Islet precursor cell (in vitro differentiated cells): ENCODE results near the gene ALDH3B1.

Source experiments
- DNase-seq: peaks from one replicate; pipeline ENCODE4 v3.0.0-alpha.2; 2018

Gene ALDH3B1

GRCh38 chr11:68047437-68048290 lies 37.5 kb downstream of the ALDH3B1 start:
- DNase-seq, result no peak

GRCh38 chr11:68048681-68049508 lies 38.8 kb downstream of the ALDH3B1 start:
- DNase-seq, result no peak

DNA sequence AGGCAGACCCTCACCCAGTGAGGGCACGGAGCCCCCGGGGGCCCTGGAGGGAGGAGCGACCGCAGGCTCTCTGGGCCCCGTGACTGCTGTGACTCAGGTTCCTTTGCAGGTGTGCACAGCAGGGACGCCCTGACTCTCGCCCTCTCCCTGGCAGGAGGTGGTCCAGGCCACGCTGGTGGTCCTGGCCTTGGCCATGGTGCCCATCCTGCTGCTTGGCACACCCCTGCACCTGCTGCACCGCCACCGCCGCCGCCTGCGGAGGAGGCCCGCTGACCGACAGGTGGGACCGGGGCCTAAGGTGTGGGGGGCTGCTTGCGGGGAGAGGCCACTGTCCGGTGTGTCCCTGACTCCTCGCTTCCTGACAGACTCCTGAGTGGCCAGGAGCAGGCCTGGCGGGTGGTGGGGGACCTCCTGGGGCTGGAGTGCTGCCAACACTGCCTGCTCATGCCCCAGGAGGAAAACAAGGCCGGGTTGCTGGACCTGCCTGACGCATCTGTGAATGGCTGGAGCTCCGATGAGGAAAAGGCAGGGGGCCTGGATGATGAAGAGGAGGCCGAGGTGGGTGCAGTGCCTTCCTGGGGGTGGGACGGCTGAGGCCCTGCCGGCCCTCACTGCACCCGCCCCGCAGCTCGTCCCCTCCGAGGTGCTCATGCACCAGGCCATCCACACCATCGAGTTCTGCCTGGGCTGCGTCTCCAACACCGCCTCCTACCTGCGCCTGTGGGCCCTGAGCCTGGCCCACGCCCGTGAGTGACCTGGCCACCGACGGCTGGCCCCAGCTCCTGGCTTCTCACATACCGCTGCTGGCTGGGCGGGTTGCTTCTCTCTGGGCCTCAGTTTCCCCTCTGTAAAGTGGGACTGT lies 39.6 kb downstream of the ALDH3B1 start:
- peak; percentile 52 for DNase-seq

GRCh38 chr11:68050371-68050841 lies 40.3 kb downstream of the ALDH3B1 start:
- peak; percentile 55 for DNase-seq

GRCh38 chr11:68051191-68052136 lies 41.3 kb downstream of the ALDH3B1 start:
- peak; percentile 63 for DNase-seq

- no peak for DNase-seq
These were observed 42.2 kb downstream of the ALDH3B1 start for GRCh38 chr11:68052137-68052873.

DNA sequence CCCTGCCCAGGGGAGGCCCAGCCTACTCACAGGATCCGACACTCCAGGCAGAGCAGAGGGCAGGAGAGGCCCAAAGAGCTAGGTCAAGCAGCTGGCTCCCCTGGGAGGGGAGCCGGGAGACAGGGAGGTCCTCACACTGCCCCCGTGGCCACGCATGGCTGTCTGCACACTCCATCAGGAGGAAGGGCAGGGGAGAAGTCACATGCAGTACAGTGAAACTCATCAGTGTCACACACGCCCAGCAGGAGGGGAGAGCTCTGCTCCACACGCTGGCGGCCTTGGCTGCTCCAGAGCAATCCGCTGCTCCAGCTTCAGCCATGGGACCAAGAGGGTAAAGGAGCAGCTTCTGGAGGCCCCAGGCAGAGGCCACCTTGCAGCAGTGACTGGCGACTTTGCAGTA lies 43.0 kb downstream of the ALDH3B1 start:
- DNase-seq, result peak; percentile 57

- DNase-seq, result no peak
These were observed 44.1 kb downstream of the ALDH3B1 start for GRCh38 chr11:68053981-68054812.

DNA sequence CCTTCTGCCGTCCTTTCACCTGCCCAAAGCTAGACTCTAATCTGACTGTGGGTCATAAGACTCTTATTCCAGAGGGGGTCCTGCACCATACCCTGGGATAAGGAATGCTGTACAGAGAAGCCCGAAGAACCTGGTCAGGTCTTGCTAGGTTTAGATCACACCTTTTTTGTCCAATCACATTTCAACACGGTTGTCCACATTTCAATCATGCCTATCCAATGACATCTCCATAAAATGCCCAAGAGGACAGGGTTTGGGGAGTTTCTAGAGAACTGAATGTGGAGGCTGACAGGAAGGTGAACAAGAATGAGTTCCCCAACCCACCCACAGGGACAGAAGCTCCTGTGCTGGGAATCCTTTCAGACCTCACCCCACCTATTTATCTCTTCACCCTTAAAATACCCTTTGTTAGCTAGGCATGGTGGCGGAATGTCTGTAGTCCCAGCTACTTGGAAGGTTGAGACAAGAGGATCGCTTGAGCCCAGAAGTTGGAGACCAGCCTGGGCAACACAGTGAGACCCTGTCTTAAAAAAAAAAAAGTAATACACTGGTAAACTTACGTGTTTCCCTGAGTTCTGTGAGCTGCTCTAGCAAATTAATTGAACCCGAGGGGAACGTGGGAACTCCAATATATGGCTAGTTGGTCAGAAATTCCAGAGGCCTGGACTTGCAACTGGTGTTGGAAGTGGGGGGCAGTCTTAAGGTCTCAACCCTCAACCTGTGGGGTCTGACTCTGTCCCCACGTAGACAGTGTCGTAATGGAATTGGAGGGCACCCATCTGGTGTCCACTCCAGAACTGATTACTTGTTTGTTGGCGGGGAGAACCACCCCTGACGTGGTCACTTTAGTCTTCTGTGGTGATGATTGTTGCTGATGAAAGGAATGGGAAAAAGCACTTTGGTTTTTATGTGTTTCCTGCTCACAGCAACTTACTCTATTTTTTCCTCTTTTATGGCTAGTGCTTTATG lies 46.5 kb downstream of the ALDH3B1 start:
- no peak for DNase-seq

GRCh38 chr11:68057807-68058206 lies 47.7 kb downstream of the ALDH3B1 start:
- no peak for DNase-seq

GRCh38 chr11:68061508-68061907 lies 51.4 kb downstream of the ALDH3B1 start:
- DNase-seq, result no peak

DNA sequence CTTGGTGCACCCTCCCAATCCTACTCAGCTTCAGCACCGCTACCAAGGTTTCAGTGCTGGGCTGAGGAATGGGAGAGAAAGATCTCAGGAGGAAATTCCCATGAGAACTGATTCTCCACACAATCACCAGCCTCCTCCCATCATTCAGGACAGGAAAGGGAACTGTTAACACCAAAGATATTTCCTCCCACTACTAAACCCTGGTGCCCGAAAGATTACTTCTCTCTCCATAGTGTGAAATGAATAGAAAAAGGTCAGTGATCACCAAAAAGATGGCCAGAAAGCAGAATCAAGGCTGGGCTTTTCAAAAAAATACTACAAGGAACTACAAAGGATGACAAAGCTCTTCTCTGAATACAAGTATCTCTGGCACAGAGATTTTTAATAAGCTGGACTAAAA lies 54.8 kb downstream of the ALDH3B1 start:
- no peak for DNase-seq

- DNase-seq, result no peak
These were observed 55.7 kb downstream of the ALDH3B1 start for GRCh38 chr11:68065841-68066240.

DNA sequence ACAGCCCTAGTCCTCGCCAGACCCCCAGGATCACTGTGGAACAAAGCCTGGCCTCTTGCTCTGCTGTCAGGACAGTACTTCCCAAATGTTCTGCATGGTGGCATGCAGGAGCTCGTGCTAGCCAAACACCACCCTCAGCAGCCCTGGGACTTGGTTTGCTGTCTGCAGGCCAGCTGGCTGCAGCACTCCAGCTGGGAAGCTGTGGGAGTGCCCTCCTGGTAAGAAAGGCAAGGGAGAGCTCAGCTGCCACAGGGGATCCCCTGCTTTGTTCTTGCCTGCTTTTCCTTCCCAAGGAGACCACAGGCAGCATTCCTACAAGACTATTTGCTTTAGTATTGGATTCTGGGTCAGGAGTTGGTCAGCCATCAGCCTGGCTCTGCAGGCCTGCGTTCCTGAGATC lies 56.6 kb downstream of the ALDH3B1 start:
- no peak for DNase-seq

DNA sequence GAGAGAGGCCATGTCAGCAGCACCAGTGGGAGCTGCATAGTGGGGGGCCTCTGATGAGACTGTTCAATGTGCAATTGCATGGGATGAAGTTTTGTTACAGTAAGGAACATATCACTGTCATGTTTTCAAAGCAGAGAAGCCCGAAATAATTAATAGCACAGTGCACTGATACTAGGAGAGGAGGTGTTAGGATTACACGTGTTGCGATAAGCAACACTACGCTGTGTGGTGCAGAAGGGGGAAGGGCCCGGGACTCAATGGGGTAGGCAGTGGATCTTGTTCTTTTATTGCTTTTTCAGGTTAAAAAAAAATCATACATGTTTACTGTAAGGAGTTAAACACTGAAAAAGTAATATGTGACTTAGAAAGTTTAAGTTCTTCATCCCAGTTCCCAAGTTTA lies 57.9 kb downstream of the ALDH3B1 start:
- no peak for DNase-seq

DNA sequence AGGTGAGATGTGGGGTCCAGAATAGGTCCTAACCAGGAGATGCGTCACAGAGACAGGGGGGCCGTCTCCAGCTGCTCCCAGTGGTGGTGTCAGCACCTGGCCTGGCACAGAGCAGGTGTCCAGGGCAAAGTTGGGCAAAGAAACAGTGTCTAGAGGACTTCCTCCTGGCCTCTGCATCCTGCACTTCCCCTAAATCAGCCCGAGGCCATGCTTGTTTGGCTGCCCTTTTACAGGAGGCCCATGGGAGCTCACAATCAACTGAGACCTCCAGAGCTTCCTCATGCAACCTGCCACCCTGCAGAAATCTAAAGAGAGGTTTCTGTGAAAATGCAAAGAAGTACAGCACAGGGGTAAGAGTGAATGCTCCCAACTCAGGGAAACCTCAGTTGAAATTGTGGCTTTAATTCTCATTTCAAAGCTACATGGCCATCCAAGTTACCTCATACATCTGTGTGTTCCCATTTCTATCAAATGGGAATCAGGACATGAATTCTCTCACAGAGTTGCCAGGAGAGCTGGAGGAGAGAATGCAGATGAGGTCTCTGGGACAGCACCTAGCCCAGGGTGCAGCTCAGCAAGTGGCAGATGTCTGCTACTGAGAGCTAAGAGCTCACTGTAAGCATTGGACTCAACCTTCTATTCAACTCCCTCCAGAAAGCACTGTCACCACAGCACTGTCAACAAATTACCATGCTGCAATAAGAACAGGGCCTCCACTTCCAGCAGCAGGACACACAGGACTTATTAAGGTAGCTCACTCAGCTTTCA lies 61.3 kb downstream of the ALDH3B1 start:
- no peak for DNase-seq

GRCh38 chr11:68074584-68075352 lies 64.6 kb downstream of the ALDH3B1 start:
- DNase-seq, result no peak
